Right lobe of liver (tissue), 6 donors: ENCODE results near the gene ADAMTS2. TPM values are rescaled to one million over a fixed set of nuclear protein-coding genes. Genes with fewer than 3 reads are reported as not detected.

Source experiments
- ATAC-seq, 4 donors: fragments of 200-7000 bp; cut with Tn5 transposase; one replicate each; pipeline ENCODE4 v1.9.1; 2020; ENCODE audit warnings: mild to moderate bottlenecking in 4 of 4, moderate library complexity in 4 of 4
- DNase-seq, 3 donors: peaks; one replicate each; pipeline ENCODE4 v3.0.0-alpha.2; 2020
- H3K27ac ChIP-seq, 3 donors: fragments of 200-600 bp; one replicate each; pipeline ENCODE4 v1.8.0; 2022
- H3K27me3 ChIP-seq, 2 donors: fragments of 200-600 bp; one replicate each; pipeline ENCODE4 v1.8.0; 2022
- H3K36me3 ChIP-seq, 4 donors: fragments of 200-600 bp; sonication (generic) in 1 of 4; one replicate each; pipeline versions ENCODE4 v1.5.1 to v1.8.0; 2017 to 2022; ENCODE audit warnings: control low read depth in 1 of 4
- H3K4me1 ChIP-seq, 4 donors: fragments of 200-600 bp; sonication (generic) in 1 of 4; one replicate each; pipeline versions ENCODE4 v1.5.1 to v1.8.0; 2017 to 2022; ENCODE audit warnings: control low read depth in 1 of 4
- H3K4me3 ChIP-seq, 3 donors: fragments of 200-600 bp; one replicate each; pipeline ENCODE4 v1.8.0; 2022
- H3K9me3 ChIP-seq, 4 donors: fragments of 200-600 bp; sonication (generic) in 1 of 4; one replicate each; pipeline versions ENCODE4 v1.5.1 to v1.8.0; 2017 to 2022; ENCODE audit warnings: control low read depth in 1 of 4
- CTCF ChIP-seq, 4 donors: fragments of 200-600 bp in 3 of 4; fragments of 450-650 bp in 1 of 4; IDR thresholded peaks; one replicate each; pipeline versions ENCODE4 v1.5.1 to v1.8.0; 2016 to 2022; ENCODE audit warnings: antibody characterized with exemption in 4 of 4, mild to moderate bottlenecking in 2 of 4
- POLR2A ChIP-seq: fragments of 450-650 bp; IDR thresholded peaks from one replicate; pipeline ENCODE4 v1.6.1; 2017; ENCODE audit warnings: antibody characterized with exemption, mild to moderate bottlenecking
- WGBS: methylation state at CpG from one replicate; pipeline ENCODE4 v1.1.6; 2018; ENCODE audit warnings: low coverage, low lambda C conversion rate; ENCODE audit not compliant: insufficient coverage; ENCODE audit errors: missing lambda C conversion rate; 5-methylcytosine and 5-hydroxymethylcytosine counted together
- intact Hi-C, 2 donors: fragments of 100-400 bp; cut with DNase I; formaldehyde crosslinking; loops; one replicate each; pipeline versions ENCODE4 v1.11.2 to v1.14.1; 2022
- total RNA-seq, 6 experiments: library from RNA; depleted of rRNA in 2 of 6; stranded (reverse); fragments of >200 nt in 2 of 6; fragmentation: NEBNext Ultra II Directional in 3 of 6; extraction: Animal tissue kit (Norgen Biotek cat#: 25700) in 3 of 6; gene quantifications; one replicate each; pipeline versions ENCODE4 v1.1.0 to v1.2.4, GENCODE V29; 2016 to 2023
- donor health status: DM: no; HTN: yes; CAD: no.
- donor health status: DM: no; HTN: no; CAD: no.
- donor health status: DM: no; HTN: no; CAD: no.
- donor health status: DM: no; HTN: yes; CAD: no.
- donor health status: DM: no; HTN: yes; CAD: no.

The ADAMTS2 gene
- total RNA-seq, 6 experiments from 2014 or later = 6.3 to 18.9 (median 13.5) TPM

GRCh38 chr5:179165421-179166170 is 179.7 kb downstream of the ADAMTS2 start:
- no peak for TF ChIP-seq CTCF (IDR thresholded peaks at IDR 0.05)
- no peak for TF ChIP-seq POLR2A
- ATAC-seq = no peak
- intact Hi-C loops = loop anchor here (5.0 kb wide), 2 partner anchors 327 to 332 kb away; no protein-coding TSS in a partner anchor
- H3K9me3 ChIP-seq = no peaks in the 10 kb centered on the region
- 74% methylated on average over 3 of the region's 15 CpGs for WGBS
- H3K4me3 ChIP-seq = no peak overlapping the region
- no peaks in the 10 kb centered on the region for H3K36me3 ChIP-seq
- peak in 2 of 3 donors; percentile 39 to 41 for DNase-seq
- H3K27me3 ChIP-seq = no peaks in the 10 kb centered on the region
- H3K4me1 ChIP-seq = peaks cover 0 to 8% (median 0%) of the 10 kb centered on the region in 4 donors
- no peak overlapping the region for H3K27ac ChIP-seq

- Histone ChIP-seq H3K4me3 (no peak overlapping the region), H3K27me3 (no peaks in the 10 kb centered on the region), H3K9me3 (no peaks in the 10 kb centered on the region), H3K4me1 (peaks cover 0 to 8% (median 0%) of the 10 kb centered on the region in 4 donors), H3K27ac (no peak overlapping the region), H3K36me3 (no peaks in the 10 kb centered on the region)
- intact Hi-C loops = loop anchor here (5.0 kb wide), 2 partner anchors 328 to 333 kb away; no protein-coding TSS in a partner anchor
- 62% methylated on average over 5 of the region's 23 CpGs for WGBS
- DNase-seq (peak in 2 of 3 donors; percentile 41 to 47), ATAC-seq (no peak)
- TF ChIP-seq CTCF (IDR thresholded peaks at IDR 0.05) = no peak
- TF ChIP-seq POLR2A = no peak
Observed at GRCh38 chr5:179164331-179165311, 180.6 kb downstream of the ADAMTS2 start.

GRCh38 chr5:179163236-179164155 is 181.8 kb downstream of the ADAMTS2 start:
- no peak for ATAC-seq
- intact Hi-C loops = no loop called here
- DNase-seq = peak in 2 of 3 donors; percentile 36 to 46
- no peaks in the 10 kb centered on the region for H3K9me3 ChIP-seq
- peaks cover 0 to 8% (median 0%) of the 10 kb centered on the region in 4 donors for H3K4me1 ChIP-seq
- no peaks in the 10 kb centered on the region for H3K36me3 ChIP-seq
- no peak overlapping the region for H3K4me3 ChIP-seq
- TF ChIP-seq CTCF (IDR thresholded peaks at IDR 0.05) (no peak), POLR2A (no peak)
- WGBS = 67% methylated on average over 11 of the region's 15 CpGs
- H3K27me3 ChIP-seq = no peaks in the 10 kb centered on the region
- H3K27ac ChIP-seq = no peak overlapping the region
